Measurements from ENCODE around the gene BAIAP2L1.

The BAIAP2L1 gene

GRCh38 chr7:98285157-98286092 is 115.5 kb downstream of the BAIAP2L1 start:
- DNase-seq (ENCODE audit: low read depth, low spot score): no peak
- H3K4me3 ChIP-seq (ENCODE audit: low read depth, low read length): no peak overlapping the region
- no peak for TF ChIP-seq CTCF (IDR thresholded peaks at IDR 0.05; ENCODE audit: low read depth, low read length)
- in situ Hi-C loops (cut with HindIII; ENCODE audit: low sequenced_read_pairs): no loop called here

GRCh38 chr7:98284335-98285036 is 116.4 kb downstream of the BAIAP2L1 start:
- TF ChIP-seq CTCF (IDR thresholded peaks at IDR 0.05; ENCODE audit: low read depth, low read length): no peak
- in situ Hi-C loops (cut with HindIII; ENCODE audit: low sequenced_read_pairs): no loop called here
- peak overlapping the region; percentile 90 for H3K4me3 ChIP-seq (ENCODE audit: low read depth, low read length)
- peak; percentile 42 for DNase-seq (ENCODE audit: low read depth, low spot score)

DNA sequence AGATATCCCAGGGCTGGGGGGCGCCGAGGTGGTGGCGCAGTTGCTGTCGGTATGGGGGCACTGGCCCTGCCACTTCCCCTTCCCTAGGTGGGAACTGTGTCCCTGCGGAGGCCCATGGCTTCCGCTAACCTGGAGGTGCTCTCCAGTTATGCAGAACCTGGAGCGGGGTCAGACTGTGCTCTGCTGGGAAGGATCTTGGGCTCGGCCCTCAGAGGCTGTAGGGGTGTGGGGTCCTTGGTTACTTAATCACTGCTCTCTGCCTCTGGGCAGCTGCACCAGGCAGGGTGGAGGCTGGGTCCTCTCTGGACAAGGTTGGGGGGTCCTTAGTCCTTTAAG is 117.0 kb downstream of the BAIAP2L1 start:
- peak overlapping the region; percentile 90 for H3K4me3 ChIP-seq (ENCODE audit: low read depth, low read length)
- TF ChIP-seq CTCF (IDR thresholded peaks at IDR 0.05; ENCODE audit: low read depth, low read length): no peak
- no peak for DNase-seq (ENCODE audit: low read depth, low spot score)
- in situ Hi-C loops (cut with HindIII; ENCODE audit: low sequenced_read_pairs): no loop called here

- no peak for TF ChIP-seq CTCF (IDR thresholded peaks at IDR 0.05; ENCODE audit: low read depth, low read length)
- DNase-seq (ENCODE audit: low read depth, low spot score): peak; percentile 31
- H3K4me3 ChIP-seq (ENCODE audit: low read depth, low read length): peak overlapping the region; percentile 90
- in situ Hi-C loops (cut with HindIII; ENCODE audit: low sequenced_read_pairs): no loop called here
Observed at GRCh38 chr7:98283127-98283886, 117.6 kb downstream of the BAIAP2L1 start.

DNA sequence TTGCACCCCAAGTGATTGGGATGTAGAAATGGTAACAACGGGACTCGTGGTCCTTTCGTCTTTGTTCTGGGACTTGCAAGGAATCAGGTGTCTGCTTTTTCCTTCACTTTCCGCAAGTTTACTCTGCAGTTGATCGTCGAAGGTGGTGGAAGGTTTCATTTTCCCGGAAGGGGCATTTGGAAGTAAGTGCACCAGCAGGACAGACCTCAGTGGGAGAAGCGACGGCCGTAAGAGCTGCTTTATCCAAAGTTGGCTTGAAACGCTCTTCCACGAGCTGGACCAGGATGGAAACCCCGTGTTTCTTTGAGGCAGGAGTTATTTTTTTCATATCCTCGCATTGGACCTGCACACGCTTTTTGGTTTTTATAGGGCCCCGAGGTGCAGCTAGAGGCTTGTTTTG is 118.2 kb downstream of the BAIAP2L1 start:
- TF ChIP-seq CTCF (IDR thresholded peaks at IDR 0.05; ENCODE audit: low read depth, low read length): no peak
- DNase-seq (ENCODE audit: low read depth, low spot score): peak; percentile 20
- in situ Hi-C loops (cut with HindIII; ENCODE audit: low sequenced_read_pairs): no loop called here
- H3K4me3 ChIP-seq (ENCODE audit: low read depth, low read length): peak overlapping the region; percentile 90
